H1 (cell line): ENCODE results near the gene KIF26B. TPM values are rescaled to one million over a fixed set of nuclear protein-coding genes. Genes with fewer than 3 reads are reported as not detected.

Experiments used
- CTCF ChIA-PET: fragments of 300-600 bp; sonication (Branson Sonifier 250); formaldehyde crosslinking; loops from one replicate; lab custom pipeline; 2021; ENCODE audit not compliant: partially characterized antibody; lab: Charles Lee
- POLR2A ChIA-PET: fragments of 300-600 bp; sonication (Branson Sonifier 250); formaldehyde crosslinking; loops from one replicate; lab custom pipeline; 2021; ENCODE audit warnings: inconsistent platforms; ENCODE audit not compliant: partially characterized antibody; lab: Charles Lee
- DNase-seq, 2 experiments: peaks; one replicate each; pipeline versions ENCODE4 v3.0.0 to v3.0.0-alpha.2; 2010 to 2022; ENCODE audit warnings: low spot score in 2 of 2, low read depth in 1 of 2, mixed read lengths in 1 of 2
- FAIRE-seq: peaks from 2 replicates; lab custom pipeline; 2011; peaks lifted over from hg19 to GRCh38; lab: Jason Lieb, UNC
- H2AFZ ChIP-seq: 2 replicates; pipeline ENCODE4 v1.8.1; 2012; ENCODE audit warnings: low read length, inconsistent platforms
- H2AK5ac ChIP-seq: 2 replicates; pipeline ENCODE4 v1.6.1; 2013; ENCODE audit warnings: low read depth, low read length
- H2BK120ac ChIP-seq: replicated peaks from 2 replicates; pipeline ENCODE3; 2013; ENCODE audit warnings: low read depth, low read length, inconsistent platforms
- H2BK12ac ChIP-seq: 2 replicates; pipeline ENCODE4 v1.6.1; 2013; ENCODE audit warnings: low read depth, low read length
- H2BK15ac ChIP-seq: 2 replicates; pipeline ENCODE4 v1.6.1; 2013; ENCODE audit warnings: low read length
- H2BK20ac ChIP-seq: 2 replicates; pipeline ENCODE4 v1.6.1; 2013; ENCODE audit warnings: low read length
- H2BK5ac ChIP-seq: 2 replicates; pipeline ENCODE4 v1.6.1; 2013; ENCODE audit warnings: low read depth, low read length
- H3K14ac ChIP-seq: 2 replicates; pipeline ENCODE4 v1.6.1; 2013; ENCODE audit warnings: inconsistent platforms; ENCODE audit not compliant: insufficient read length
- H3K18ac ChIP-seq: 2 replicates; pipeline ENCODE4 v1.6.1; 2013; ENCODE audit warnings: low read length; ENCODE audit errors: extremely low read depth
- H3K23ac ChIP-seq: 2 replicates; pipeline ENCODE4 v1.6.1; 2013; ENCODE audit warnings: inconsistent platforms; ENCODE audit not compliant: insufficient read length
- H3K23me2 ChIP-seq: 2 replicates; pipeline ENCODE4 v1.6.1; 2013; ENCODE audit warnings: low read depth, low read length
- H3K27ac ChIP-seq: 2 replicates; pipeline ENCODE4 v1.6.1; 2011; ENCODE audit warnings: low read depth, low read length, inconsistent platforms
- H3K27me3 ChIP-seq, 4 experiments: replicated peaks in 1 of 4; 1 replicate in 1 of 4; 2 replicates in 3 of 4; pipeline versions ENCODE4 v1.6.1 to v1.8.1; 2011 to 2013; ENCODE audit warnings: low read length in 3 of 4, mild to moderate bottlenecking in 3 of 4, inconsistent platforms in 2 of 4, mixed read lengths in 2 of 4, moderate library complexity in 1 of 4; ENCODE audit not compliant: control insufficient read depth in 3 of 4, insufficient read depth in 3 of 4; ENCODE audit errors: extremely low read depth in 1 of 4
- H3K36me3 ChIP-seq, 4 experiments: 2 replicates each; pipeline versions ENCODE4 v1.6.1 to v1.8.1; 2011 to 2013; ENCODE audit warnings: mild to moderate bottlenecking in 4 of 4, low read length in 3 of 4, moderate library complexity in 2 of 4, control low read depth in 1 of 4, inconsistent platforms in 1 of 4; ENCODE audit not compliant: insufficient read depth in 4 of 4, control insufficient read depth in 2 of 4
- H3K4ac ChIP-seq: replicated peaks from 2 replicates; pipeline ENCODE3; 2013; ENCODE audit warnings: low read length, low read depth, mixed read lengths, inconsistent platforms; ENCODE audit not compliant: insufficient read length
- H3K4me1 ChIP-seq, 4 experiments: replicated peaks in 1 of 4; 1 replicate in 1 of 4; 2 replicates in 3 of 4; pipeline versions ENCODE4 v1.6.1 to v1.8.1; 2011 to 2013; ENCODE audit warnings: low read length in 3 of 4, inconsistent platforms in 2 of 4, mixed read lengths in 1 of 4; ENCODE audit not compliant: insufficient read depth in 4 of 4, control insufficient read depth in 3 of 4
- H3K4me2 ChIP-seq, 2 experiments: 2 replicates each; pipeline versions ENCODE4 v1.6.1 to v1.8.1; 2011 to 2013; ENCODE audit warnings: low read depth in 2 of 2, low read length in 2 of 2, control low read depth in 1 of 2, inconsistent platforms in 1 of 2, mild to moderate bottlenecking in 1 of 2; ENCODE audit not compliant: insufficient read depth in 1 of 2
- H3K4me3 ChIP-seq, 4 experiments: fragments of 200-600, 300-600 bp in 1 of 4; sonication (generic), shearing (Covaris generic), sonication (Bioruptor Twin) in 1 of 4; 2 replicates each; pipeline versions ENCODE4 v1.5.1 to v1.8.1; 2011 to 2016; ENCODE audit warnings: low read length in 4 of 4, low read depth in 3 of 4, control low read depth in 2 of 4, inconsistent platforms in 2 of 4, mild to moderate bottlenecking in 2 of 4, mixed read lengths in 1 of 4, moderate library complexity in 1 of 4; ENCODE audit not compliant: insufficient read depth in 2 of 4; ENCODE audit errors: extremely low read depth in 1 of 4
- H3K56ac ChIP-seq: replicated peaks from 2 replicates; pipeline ENCODE3; 2013; ENCODE audit warnings: low read depth, mild to moderate bottlenecking, mixed read lengths, low read length, inconsistent platforms; ENCODE audit not compliant: insufficient read length
- H3K79me1 ChIP-seq: 2 replicates; pipeline ENCODE4 v1.6.1; 2013; ENCODE audit warnings: low read depth, low read length, control low read depth
- H3K79me2 ChIP-seq, 2 experiments: 2 replicates each; pipeline versions ENCODE4 v1.6.1 to v1.8.1; 2012 to 2013; ENCODE audit warnings: low read length in 2 of 2, mild to moderate bottlenecking in 2 of 2, inconsistent platforms in 1 of 2; ENCODE audit not compliant: insufficient read depth in 2 of 2, control insufficient read depth in 1 of 2
- H3K9ac ChIP-seq, 4 experiments: replicated peaks in 1 of 4; 1 replicate in 1 of 4; 2 replicates in 3 of 4; pipeline versions ENCODE4 v1.6.1 to v1.8.1; 2011 to 2013; ENCODE audit warnings: low read depth in 3 of 4, low read length in 3 of 4, control low read depth in 2 of 4, mild to moderate bottlenecking in 2 of 4, moderate library complexity in 2 of 4, inconsistent platforms in 1 of 4; ENCODE audit errors: extremely low read depth in 1 of 4
- H3K9me3 ChIP-seq, 2 experiments: 2 replicates each; pipeline versions ENCODE4 v1.6.1 to v1.8.1; 2012 to 2013; ENCODE audit warnings: mild to moderate bottlenecking in 2 of 2, moderate library complexity in 2 of 2, control low read depth in 1 of 2, inconsistent platforms in 1 of 2, low read depth in 1 of 2, low read length in 1 of 2, mixed read lengths in 1 of 2; ENCODE audit not compliant: insufficient read depth in 2 of 2
- H4K20me1 ChIP-seq, 2 experiments: replicated peaks in 1 of 2; 2 replicates each; pipeline versions ENCODE3 to v1.8.1; 2011 to 2013; ENCODE audit warnings: inconsistent platforms in 2 of 2, low read length in 2 of 2, mild to moderate bottlenecking in 1 of 2; ENCODE audit not compliant: insufficient read depth in 2 of 2, control insufficient read depth in 1 of 2
- H4K5ac ChIP-seq: 2 replicates; pipeline ENCODE4 v1.6.1; 2013; ENCODE audit warnings: low read length, low read depth, mixed read lengths, inconsistent platforms; ENCODE audit not compliant: insufficient read length
- H4K8ac ChIP-seq: 2 replicates; pipeline ENCODE4 v1.8.0; 2013; ENCODE audit warnings: mild to moderate bottlenecking, moderate library complexity, low read length, inconsistent platforms; ENCODE audit not compliant: insufficient read depth; ENCODE audit errors: extremely low read depth
- H4K91ac ChIP-seq: replicated peaks from 2 replicates; pipeline ENCODE3; 2013; ENCODE audit warnings: low read length, mixed read lengths, inconsistent platforms; ENCODE audit not compliant: insufficient read length
- GABPA ChIP-seq: IDR thresholded peaks from 2 replicates; pipeline ENCODE4 v1.6.1; 2011; ENCODE audit warnings: mild to moderate bottlenecking, low read length, moderate library complexity, borderline replicate concordance; ENCODE audit not compliant: insufficient read depth
- SIN3A ChIP-seq, 2 experiments: IDR thresholded peaks in 1 of 2; conservative IDR thresholded peaks in 1 of 2; 2 replicates each; pipeline ENCODE4 v1.6.1; 2011 to 2012; ENCODE audit warnings: low read length in 2 of 2, improper control_type of control experiment in 1 of 2, low read depth in 1 of 2, mild to moderate bottlenecking in 1 of 2
- SP1 ChIP-seq: IDR thresholded peaks from 2 replicates; pipeline ENCODE4 v1.6.1; 2011; ENCODE audit warnings: low read depth, low read length
- SRF ChIP-seq: IDR thresholded peaks from 2 replicates; pipeline ENCODE4 v1.6.1; 2011; ENCODE audit warnings: mild to moderate bottlenecking, low read depth, low read length, moderate library complexity
- TCF12 ChIP-seq: IDR thresholded peaks from 2 replicates; pipeline ENCODE4 v1.6.1; 2011; ENCODE audit warnings: low read depth, mild to moderate bottlenecking, low read length
- WGBS, 2 experiments: shearing (Covaris generic) in 1 of 2; methylation state at CpG; one replicate each; pipeline versions ENCODE4 v1.1.6 to v1.1.7; 2013 to 2015; ENCODE audit warnings: low lambda C conversion rate in 2 of 2, mixed read lengths in 2 of 2, inconsistent platforms in 1 of 2, low coverage in 1 of 2, missing lambda C conversion rate in 1 of 2; ENCODE audit not compliant: insufficient replicate concordance in 2 of 2, insufficient coverage in 1 of 2, insufficient read length in 1 of 2; ENCODE audit errors: extremely low coverage in 1 of 2, missing lambda C conversion rate in 1 of 2; 5-methylcytosine and 5-hydroxymethylcytosine counted together
- polyA plus RNA-seq, 7 experiments: library from polyadenylated mRNA; depleted of rRNA in 3 of 7; stranded (reverse) in 5 of 7; unstranded in 2 of 7; fragments of >200 nt in 5 of 7; fragments of 200-250 nt in 2 of 7; gene quantifications; 1 replicate in 5 of 7; 2 replicates in 1 of 7; 4 replicates in 1 of 7; pipeline versions ENCODE4 v1.2.1 to v1.2.3, GENCODE V29; 2011 to 2013; ENCODE audit warnings: missing spikeins in 2 of 7, mixed read lengths in 2 of 7
- total RNA-seq: library from RNA; stranded (reverse); fragmentation: NEBNext Ultra II Directional; extraction: Animal tissue kit (Norgen Biotek cat#: 25700); gene quantifications from 2 replicates; pipeline ENCODE4 v1.2.1, GENCODE V29; 2021
- TF ChIP-seq, protein P1 (sequence below), 3 experiments: IDR thresholded peaks; 1 replicate in 2 of 3; 2 replicates in 1 of 3; pipeline versions ENCODE4 v1.5.1 to v1.6.1; 2011; ENCODE audit warnings: low read length in 3 of 3, mild to moderate bottlenecking in 3 of 3, inconsistent platforms in 2 of 3, low read depth in 1 of 3, moderate library complexity in 1 of 3; ENCODE audit not compliant: insufficient read depth in 1 of 3; ENCODE audit errors: control extremely low read depth in 1 of 3

The KIF26B gene
- total and polyA plus RNA-seq, 2 of the 8 experiments (the other 6 are each of a cell fraction or from before 2014, with no cell fraction given), result 0.06 to 0.28 TPM

DNA sequence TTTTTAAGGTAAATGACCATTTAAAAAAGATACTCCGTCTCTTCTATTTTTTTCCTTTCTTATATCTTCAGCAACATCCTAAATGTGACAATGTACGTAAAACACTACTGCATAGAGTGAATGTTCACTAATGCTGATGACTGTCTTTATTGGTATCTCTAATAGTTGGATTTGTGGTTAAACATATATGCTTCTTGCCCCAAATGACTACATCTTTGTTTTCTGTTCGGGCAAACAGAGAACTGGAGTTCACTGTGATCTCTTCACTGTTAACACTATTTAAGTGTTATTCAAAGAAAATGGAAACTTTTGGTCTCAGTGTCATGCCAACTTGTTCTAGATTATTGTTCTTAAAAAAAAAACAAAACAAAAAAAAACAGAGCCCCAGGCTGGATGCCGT is 109.4 kb downstream of the KIF26B start:
- Histone ChIP-seq H3K23ac (no peak overlapping the region), H3K4me1 (peaks cover 0 to 12% (median 2%) of the 10 kb centered on the region in 4 experiments; a peak in 3 of 7 replicates), H3K79me2 (no peaks in the 10 kb centered on the region), H3K4me3 (no peak overlapping the region), H3K27me3 (no peaks in the 10 kb centered on the region), H2AK5ac (no peak overlapping the region), H3K27ac (no peak overlapping the region), H3K4me2 (no peak overlapping the region), H3K79me1 (no peaks in the 10 kb centered on the region), H3K4ac (no peak overlapping the region), H2AFZ (no peak overlapping the region), H4K5ac (no peak overlapping the region), H3K18ac (no peak overlapping the region), H4K91ac (no peak overlapping the region), H2BK20ac (no peak overlapping the region), H3K56ac (no peak overlapping the region), H4K8ac (no peak overlapping the region), H3K9ac (no peak overlapping the region), H3K36me3 (no peaks in the 10 kb centered on the region), H3K23me2 (no peaks in the 10 kb centered on the region), H2BK12ac (no peak overlapping the region), H3K9me3 (no peaks in the 10 kb centered on the region), H2BK120ac (no peak overlapping the region), H2BK15ac (no peak overlapping the region), H2BK5ac (no peak overlapping the region), H4K20me1 (no peaks in the 10 kb centered on the region), H3K14ac (no peak overlapping the region)
- FAIRE-seq (no peak), DNase-seq (no peak)
- no peak for TF ChIP-seq TCF12
- no peak for TF ChIP-seq SRF
- TF ChIP-seq SP1, result no peak
- TF ChIP-seq, protein P1, sequence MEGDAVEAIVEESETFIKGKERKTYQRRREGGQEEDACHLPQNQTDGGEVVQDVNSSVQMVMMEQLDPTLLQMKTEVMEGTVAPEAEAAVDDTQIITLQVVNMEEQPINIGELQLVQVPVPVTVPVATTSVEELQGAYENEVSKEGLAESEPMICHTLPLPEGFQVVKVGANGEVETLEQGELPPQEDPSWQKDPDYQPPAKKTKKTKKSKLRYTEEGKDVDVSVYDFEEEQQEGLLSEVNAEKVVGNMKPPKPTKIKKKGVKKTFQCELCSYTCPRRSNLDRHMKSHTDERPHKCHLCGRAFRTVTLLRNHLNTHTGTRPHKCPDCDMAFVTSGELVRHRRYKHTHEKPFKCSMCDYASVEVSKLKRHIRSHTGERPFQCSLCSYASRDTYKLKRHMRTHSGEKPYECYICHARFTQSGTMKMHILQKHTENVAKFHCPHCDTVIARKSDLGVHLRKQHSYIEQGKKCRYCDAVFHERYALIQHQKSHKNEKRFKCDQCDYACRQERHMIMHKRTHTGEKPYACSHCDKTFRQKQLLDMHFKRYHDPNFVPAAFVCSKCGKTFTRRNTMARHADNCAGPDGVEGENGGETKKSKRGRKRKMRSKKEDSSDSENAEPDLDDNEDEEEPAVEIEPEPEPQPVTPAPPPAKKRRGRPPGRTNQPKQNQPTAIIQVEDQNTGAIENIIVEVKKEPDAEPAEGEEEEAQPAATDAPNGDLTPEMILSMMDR (IDR thresholded peaks at IDR 0.05; ENCODE audit: control extremely low read depth in 1 of 3, insufficient read depth in 1 of 3, low read depth in 1 of 3, low read length in 3 of 3), result no peak
- no peak for TF ChIP-seq SIN3A (conservative IDR thresholded peaks at IDR 0.05 in 1 of 2, IDR thresholded peaks at IDR 0.05 in 1 of 2; ENCODE audit: low read depth in 1 of 2, low read length in 2 of 2)
- TF ChIP-seq GABPA, result no peak
- CTCF ChIA-PET, result interaction anchor here (0.6 to 1.8 kb wide), 2 partner anchors 12 to 26 kb away, joined by 3 read pairs; no protein-coding TSS in a partner anchor
- POLR2A ChIA-PET, result no interaction called here
- 82% methylated on average over 4 of the region's 4 CpGs; no CpG with 5 or more reads in 1 of the 2 experiments for WGBS, 2 experiments
